ENCODE measurements around the gene SPINK4. TPM values are rescaled to one million over a fixed set of nuclear protein-coding genes. Genes with fewer than 3 reads are reported as not detected.

The SPINK4 gene
- total RNA-seq, 1 experiment from 2014 or later, result not detected

DNA sequence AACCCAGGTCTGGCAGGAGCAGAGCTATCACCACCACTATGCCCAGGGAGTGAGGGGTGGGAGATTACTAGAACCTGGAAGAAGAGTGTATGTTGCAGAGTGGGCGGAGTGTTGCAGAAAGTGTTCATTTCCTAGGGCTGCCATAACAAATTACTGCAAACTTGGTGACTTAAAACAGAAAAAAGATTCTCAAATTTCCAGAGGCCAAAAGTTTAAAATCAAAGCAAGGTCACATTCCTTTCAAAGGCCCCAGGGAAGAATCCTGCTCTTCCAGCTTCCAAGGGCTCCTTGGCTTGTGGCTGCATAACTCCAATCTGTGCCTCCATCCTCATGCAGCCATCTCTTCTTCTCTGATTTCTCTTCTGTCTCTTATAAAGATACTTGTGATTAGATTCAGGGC is 30.6 kb upstream of the SPINK4 start:
- H3K9me3 Mint-ChIP-seq (ENCODE audit: low read depth, unreplicated experiment), result no peaks in the 10 kb centered on the region
- CTCF ChIA-PET, result interaction anchor here (0.7 kb wide), 1 partner anchor 14 kb away, joined by 4 read pairs; no protein-coding TSS in a partner anchor
- TF ChIP-seq, protein P1, sequence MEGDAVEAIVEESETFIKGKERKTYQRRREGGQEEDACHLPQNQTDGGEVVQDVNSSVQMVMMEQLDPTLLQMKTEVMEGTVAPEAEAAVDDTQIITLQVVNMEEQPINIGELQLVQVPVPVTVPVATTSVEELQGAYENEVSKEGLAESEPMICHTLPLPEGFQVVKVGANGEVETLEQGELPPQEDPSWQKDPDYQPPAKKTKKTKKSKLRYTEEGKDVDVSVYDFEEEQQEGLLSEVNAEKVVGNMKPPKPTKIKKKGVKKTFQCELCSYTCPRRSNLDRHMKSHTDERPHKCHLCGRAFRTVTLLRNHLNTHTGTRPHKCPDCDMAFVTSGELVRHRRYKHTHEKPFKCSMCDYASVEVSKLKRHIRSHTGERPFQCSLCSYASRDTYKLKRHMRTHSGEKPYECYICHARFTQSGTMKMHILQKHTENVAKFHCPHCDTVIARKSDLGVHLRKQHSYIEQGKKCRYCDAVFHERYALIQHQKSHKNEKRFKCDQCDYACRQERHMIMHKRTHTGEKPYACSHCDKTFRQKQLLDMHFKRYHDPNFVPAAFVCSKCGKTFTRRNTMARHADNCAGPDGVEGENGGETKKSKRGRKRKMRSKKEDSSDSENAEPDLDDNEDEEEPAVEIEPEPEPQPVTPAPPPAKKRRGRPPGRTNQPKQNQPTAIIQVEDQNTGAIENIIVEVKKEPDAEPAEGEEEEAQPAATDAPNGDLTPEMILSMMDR (IDR thresholded peaks at IDR 0.05; ENCODE audit: unreplicated experiment), result no peak

DNA sequence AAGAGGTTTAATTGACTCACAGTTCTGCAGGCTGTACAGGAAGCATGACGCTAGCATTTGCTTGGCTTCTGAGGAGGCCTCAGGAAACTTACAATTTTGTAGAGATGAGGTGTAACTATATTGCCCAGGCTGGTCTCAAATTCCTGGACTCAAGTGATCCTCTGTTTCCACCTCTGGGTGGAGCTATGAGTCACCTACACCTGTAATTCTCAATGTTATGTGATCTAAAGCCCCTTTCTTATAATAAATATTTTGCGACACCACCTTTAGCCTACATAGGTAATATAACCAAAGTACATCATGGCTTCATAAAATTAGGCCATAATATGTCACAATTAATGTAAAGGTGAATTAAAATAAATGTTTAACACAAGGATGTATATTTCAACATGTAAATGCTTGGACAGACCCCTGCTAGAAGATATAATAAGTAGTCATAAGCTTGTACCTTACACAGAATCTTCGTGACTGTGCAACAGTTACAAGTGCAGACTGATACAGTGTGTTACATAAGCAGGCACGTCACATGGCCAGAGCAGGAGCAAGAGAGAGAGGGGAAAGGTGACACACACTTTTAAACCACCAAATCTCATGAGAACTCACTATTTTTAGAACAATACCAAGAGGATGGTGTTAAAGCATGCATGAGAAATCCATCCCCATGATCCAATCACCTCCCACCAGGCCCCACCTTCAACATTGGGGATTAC is 29.8 kb upstream of the SPINK4 start:
- H3K36me3 Mint-ChIP-seq (ENCODE audit: insufficient read depth, unreplicated experiment), result peaks cover 5% of the 10 kb centered on the region
- peaks cover 4% of the 10 kb centered on the region for H3K27me3 Mint-ChIP-seq (ENCODE audit: unreplicated experiment)
- peaks cover 26% of the 10 kb centered on the region for H3K4me1 Mint-ChIP-seq (ENCODE audit: low read depth, unreplicated experiment)
- H3K9me3 Mint-ChIP-seq (ENCODE audit: low read depth, unreplicated experiment), result no peaks in the 10 kb centered on the region
- no peak overlapping the region for H3K27ac Mint-ChIP-seq (ENCODE audit: unreplicated experiment)
- BruUV-seq (replicated peaks), result no TSS peak
- no peak for DNase-seq
- H3K4me3 Mint-ChIP-seq (ENCODE audit: low read depth, unreplicated experiment), result no peak overlapping the region
- intact Hi-C loops (cut with micrococcal nuclease; ENCODE audit: unreplicated experiment), result no loop called here
- TF ChIP-seq, protein P1 (IDR thresholded peaks at IDR 0.05; ENCODE audit: unreplicated experiment), result no peak
- CTCF ChIA-PET, result no interaction called here

More for the DNA sequence above, 30.6 kb upstream of the SPINK4 start:
- Mint-ChIP-seq H3K4me3 (ENCODE audit: low read depth, unreplicated experiment) (no peak overlapping the region), H3K36me3 (ENCODE audit: insufficient read depth, unreplicated experiment) (peaks cover 5% of the 10 kb centered on the region), H3K4me1 (ENCODE audit: low read depth, unreplicated experiment) (peaks cover 26% of the 10 kb centered on the region), H3K27me3 (ENCODE audit: unreplicated experiment) (peaks cover 12% of the 10 kb centered on the region), H3K27ac (ENCODE audit: unreplicated experiment) (no peak overlapping the region)
- intact Hi-C loops (cut with micrococcal nuclease; ENCODE audit: unreplicated experiment), result no loop called here
- no TSS peak for BruUV-seq (replicated peaks)
- no peak for DNase-seq

DNA sequence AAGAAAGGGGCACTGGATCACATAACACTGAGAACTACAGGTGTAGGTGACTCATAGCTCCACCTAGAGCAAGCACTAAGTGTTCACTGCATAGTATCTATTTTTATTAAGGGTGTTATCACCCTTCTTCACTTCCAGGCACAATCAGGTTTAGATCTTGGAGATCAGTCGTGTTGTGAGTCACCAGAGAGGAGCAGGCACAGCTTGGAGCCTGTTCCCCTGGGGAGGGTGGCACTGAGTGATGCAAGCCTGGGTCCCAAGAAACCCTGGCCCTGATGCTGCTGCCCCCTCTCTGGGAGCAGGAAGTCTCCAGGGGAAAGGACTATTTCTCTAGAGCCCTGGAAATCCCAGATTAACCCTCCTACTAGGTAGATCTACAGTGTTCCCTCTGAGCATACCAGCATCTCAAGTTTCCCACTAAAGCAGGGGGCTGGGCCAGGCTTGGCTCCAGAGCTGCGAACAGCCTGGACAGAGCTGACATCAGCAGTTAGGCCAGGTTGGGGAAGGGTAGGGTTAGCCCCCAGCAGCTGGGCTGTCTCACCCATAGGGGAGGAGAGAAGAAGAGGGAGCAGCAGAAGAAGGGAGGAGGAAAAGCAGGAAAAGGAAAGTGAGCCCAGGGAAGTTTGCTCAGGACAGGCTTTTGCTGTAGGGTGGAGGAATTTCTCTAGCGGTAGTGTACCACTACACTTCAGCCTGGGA is 28.1 kb upstream of the SPINK4 start:
- no TSS peak for BruUV-seq (replicated peaks)
- CTCF ChIA-PET, result no interaction called here

DNA sequence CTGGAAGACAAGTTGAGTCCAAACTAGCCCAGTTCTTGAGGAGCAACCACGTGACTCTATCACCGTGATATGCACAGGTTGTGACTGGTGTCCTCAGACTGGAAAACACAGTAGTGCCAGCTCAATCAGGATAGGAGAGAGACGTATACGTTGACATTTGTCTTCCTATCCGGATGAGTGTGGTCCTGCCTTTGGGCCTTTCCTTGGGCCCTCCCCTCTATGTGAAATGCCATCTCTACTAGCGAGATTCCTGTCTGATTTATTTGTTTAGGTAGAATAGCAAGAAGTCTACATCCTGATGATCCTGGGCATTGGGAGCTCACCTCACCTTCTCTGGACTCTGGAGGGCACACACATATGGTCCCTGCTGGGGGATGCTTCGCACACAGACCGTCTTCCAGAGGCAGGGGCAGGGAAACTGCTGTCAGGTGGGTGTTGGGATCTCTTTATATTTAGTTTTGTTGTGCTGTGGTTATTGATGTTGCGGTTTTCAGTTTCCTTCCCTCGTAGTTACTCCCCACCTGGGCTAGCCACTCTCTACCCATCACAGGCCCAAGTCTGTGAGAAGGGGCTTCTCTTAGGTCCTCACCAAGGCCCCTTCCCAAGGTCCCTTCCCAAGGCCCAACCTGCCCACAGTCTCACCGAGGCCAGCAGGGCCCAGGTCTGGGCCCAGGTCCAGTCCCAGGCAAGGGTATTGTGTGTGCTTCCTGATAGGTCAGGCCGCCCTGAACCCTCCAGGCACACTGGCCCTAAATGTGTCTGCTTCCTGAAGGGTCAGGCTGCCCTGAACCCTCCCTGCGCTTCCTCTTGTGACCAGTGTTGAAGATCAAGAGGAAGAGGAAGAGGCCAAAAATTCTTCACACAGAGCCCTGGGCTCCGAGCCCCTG is 19.0 kb upstream of the SPINK4 start:
- H3K4me1 Mint-ChIP-seq (ENCODE audit: low read depth, unreplicated experiment), result peaks cover 10% of the 10 kb centered on the region

More for the DNA sequence above, 28.1 kb upstream of the SPINK4 start:
- intact Hi-C loops (cut with micrococcal nuclease; ENCODE audit: unreplicated experiment), result no loop called here
- Mint-ChIP-seq H3K9me3 (ENCODE audit: low read depth, unreplicated experiment) (no peaks in the 10 kb centered on the region), H3K4me3 (ENCODE audit: low read depth, unreplicated experiment) (no peak overlapping the region), H3K36me3 (ENCODE audit: insufficient read depth, unreplicated experiment) (peaks cover 5% of the 10 kb centered on the region), H3K4me1 (ENCODE audit: low read depth, unreplicated experiment) (peaks cover 26% of the 10 kb centered on the region), H3K27ac (ENCODE audit: unreplicated experiment) (no peak overlapping the region), H3K27me3 (ENCODE audit: unreplicated experiment) (no peaks in the 10 kb centered on the region)
- DNase-seq, result peak; percentile 36
- TF ChIP-seq, protein P1 (IDR thresholded peaks at IDR 0.05; ENCODE audit: unreplicated experiment), result no peak

More for the DNA sequence above, 19.0 kb upstream of the SPINK4 start:
- Mint-ChIP-seq H3K27ac (ENCODE audit: unreplicated experiment) (no peak overlapping the region), H3K36me3 (ENCODE audit: insufficient read depth, unreplicated experiment) (no peaks in the 10 kb centered on the region), H3K9me3 (ENCODE audit: low read depth, unreplicated experiment) (no peaks in the 10 kb centered on the region), H3K4me3 (ENCODE audit: low read depth, unreplicated experiment) (no peak overlapping the region), H3K27me3 (ENCODE audit: unreplicated experiment) (no peaks in the 10 kb centered on the region)
- TF ChIP-seq, protein P1 (IDR thresholded peaks at IDR 0.05; ENCODE audit: unreplicated experiment), result no peak
- DNase-seq, result no peak
- BruUV-seq (replicated peaks), result no TSS peak
- intact Hi-C loops (cut with micrococcal nuclease; ENCODE audit: unreplicated experiment), result loop anchor here (5.0 kb wide), 1 partner anchor 59 kb away; no protein-coding TSS in a partner anchor
- CTCF ChIA-PET, result no interaction called here
